ENCODE results near the gene RNF213. TPM values are rescaled to one million over a fixed set of nuclear protein-coding genes. Genes with fewer than 3 reads are reported as not detected.

RNF213 gene
- total RNA-seq, 4 donors from 2014 or later, result 57.8 to 197 (median 94.1) TPM

DNA sequence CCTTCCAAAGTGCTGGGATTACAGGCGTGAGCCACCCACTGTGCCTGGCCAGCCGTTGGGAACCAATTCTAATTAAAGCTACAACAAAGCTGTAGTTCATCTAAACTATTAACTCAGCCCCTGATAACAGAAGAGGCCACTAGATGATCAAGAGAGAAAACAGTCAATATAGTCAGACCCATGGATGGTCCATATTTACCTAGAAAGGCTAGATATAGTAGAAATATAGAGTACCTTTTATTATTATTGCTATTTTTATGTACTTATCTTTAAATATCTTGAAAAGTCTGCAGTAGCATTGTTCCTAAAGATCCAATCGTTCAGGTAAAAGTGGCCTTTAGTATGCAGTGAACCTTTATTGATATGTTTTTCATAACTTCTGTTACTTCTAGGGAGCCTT lies 43.2 kb downstream of the RNF213 start:
- 94% methylated on average over 3 of the region's 3 CpGs for WGBS
- TF ChIP-seq, protein P1, sequence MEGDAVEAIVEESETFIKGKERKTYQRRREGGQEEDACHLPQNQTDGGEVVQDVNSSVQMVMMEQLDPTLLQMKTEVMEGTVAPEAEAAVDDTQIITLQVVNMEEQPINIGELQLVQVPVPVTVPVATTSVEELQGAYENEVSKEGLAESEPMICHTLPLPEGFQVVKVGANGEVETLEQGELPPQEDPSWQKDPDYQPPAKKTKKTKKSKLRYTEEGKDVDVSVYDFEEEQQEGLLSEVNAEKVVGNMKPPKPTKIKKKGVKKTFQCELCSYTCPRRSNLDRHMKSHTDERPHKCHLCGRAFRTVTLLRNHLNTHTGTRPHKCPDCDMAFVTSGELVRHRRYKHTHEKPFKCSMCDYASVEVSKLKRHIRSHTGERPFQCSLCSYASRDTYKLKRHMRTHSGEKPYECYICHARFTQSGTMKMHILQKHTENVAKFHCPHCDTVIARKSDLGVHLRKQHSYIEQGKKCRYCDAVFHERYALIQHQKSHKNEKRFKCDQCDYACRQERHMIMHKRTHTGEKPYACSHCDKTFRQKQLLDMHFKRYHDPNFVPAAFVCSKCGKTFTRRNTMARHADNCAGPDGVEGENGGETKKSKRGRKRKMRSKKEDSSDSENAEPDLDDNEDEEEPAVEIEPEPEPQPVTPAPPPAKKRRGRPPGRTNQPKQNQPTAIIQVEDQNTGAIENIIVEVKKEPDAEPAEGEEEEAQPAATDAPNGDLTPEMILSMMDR (IDR thresholded peaks at IDR 0.05), result no peak
- no peak for TF ChIP-seq POLR2A (IDR thresholded peaks at IDR 0.05)
- TF ChIP-seq POLR2AphosphoS5 (IDR thresholded peaks at IDR 0.05), result no peak
- TF ChIP-seq EP300 (IDR thresholded peaks at IDR 0.05), result no peak
- Histone ChIP-seq H3K36me3 (peaks cover 100% of the 10 kb centered on the region), H3K27me3 (no peaks in the 10 kb centered on the region), H3K4me3 (no peak overlapping the region), H3K27ac (no peak overlapping the region), H3K4me1 (no peaks in the 10 kb centered on the region), H3K9me3 (no peaks in the 10 kb centered on the region)
- DNase-seq (ENCODE audit: low spot score in 2 of 2), result peak in 1 of 2 donors; percentile 41

DNA sequence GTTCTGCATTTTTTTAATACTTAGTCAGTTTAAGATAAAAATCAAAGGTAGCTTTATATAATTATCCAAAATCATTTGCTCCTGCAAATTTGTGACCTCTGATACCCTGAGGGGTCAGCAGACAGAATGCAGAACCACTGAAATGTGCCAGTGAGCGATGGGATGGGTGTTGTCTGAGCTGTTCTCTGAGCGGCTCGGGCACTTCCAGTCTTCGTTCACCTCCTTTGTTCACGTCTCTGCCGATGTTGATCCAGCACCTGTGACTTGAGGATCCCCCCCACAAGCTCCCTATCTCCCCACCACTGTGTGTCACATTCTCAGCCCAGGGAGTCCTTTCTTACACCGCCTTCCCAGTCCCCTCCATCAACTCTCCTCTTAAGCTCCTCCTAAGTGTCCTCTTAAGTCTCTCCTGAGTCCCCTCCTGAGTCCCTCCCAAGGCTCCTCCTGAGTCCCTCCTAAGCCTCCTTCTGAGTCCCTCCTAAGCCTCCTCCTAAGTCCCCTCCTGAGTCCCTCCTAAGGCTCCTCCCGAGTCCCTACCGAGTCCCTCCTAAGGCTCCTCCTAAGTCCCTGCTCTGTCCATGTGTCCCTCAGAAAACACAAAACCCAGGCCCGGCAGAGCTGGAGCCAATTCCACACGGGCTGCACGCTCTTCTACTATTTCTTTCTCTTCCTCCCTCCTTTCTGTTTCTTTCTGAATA lies 47.5 kb downstream of the RNF213 start:
- Histone ChIP-seq H3K27ac (no peak overlapping the region), H3K4me1 (no peaks in the 10 kb centered on the region), H3K27me3 (no peaks in the 10 kb centered on the region), H3K9me3 (no peaks in the 10 kb centered on the region), H3K4me3 (no peak overlapping the region), H3K36me3 (peaks cover 96% of the 10 kb centered on the region)
- 82% methylated on average over 12 of the region's 12 CpGs for WGBS
- TF ChIP-seq, protein P1 (IDR thresholded peaks at IDR 0.05), result no peak
- DNase-seq (ENCODE audit: low spot score in 2 of 2), result peak in 1 of 2 donors; percentile 22

DNA sequence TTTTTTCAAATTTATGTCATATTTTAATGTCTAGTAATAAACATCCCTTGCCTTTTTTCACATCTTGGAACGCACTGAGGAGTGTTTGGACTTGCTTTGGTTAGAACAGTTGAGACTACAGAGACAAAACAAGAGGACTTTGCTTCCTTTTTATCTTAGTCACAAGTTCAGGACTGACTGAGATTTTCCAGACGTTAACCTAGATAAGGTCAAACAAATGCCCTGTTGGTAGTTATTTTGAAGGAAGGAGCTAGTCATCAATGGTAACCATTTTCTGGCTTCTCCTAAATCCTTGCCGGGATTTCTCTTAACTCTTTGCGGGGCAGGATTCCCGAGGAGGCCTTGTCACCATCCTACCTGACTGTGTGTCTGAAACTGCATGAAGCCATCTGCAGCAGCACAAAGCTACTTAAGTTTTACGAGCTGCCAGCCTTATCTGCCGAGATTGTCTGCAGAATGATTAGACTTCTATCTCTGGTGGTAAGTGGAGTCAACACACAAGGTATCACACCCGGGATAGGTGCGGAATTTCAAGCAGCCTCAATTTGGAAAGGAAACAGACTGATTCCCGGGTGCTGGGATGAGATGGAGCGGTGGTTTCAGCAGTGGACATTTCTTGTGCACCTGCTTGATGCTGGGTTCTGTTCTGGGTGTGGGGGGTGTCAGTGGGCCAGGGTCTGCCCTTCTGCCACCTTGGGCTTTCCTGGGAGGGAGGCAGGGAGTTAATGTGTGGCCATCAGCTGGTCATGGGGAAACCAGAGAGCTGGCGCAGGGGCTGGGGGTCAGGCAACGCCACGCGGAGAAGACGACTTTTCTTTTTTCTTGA lies 48.3 kb downstream of the RNF213 start:
- TF ChIP-seq EP300 (IDR thresholded peaks at IDR 0.05) (no peak), POLR2AphosphoS5 (IDR thresholded peaks at IDR 0.05) (no peak), POLR2A (IDR thresholded peaks at IDR 0.05) (no peak)
- TF ChIP-seq, protein P1 (IDR thresholded peaks at IDR 0.05), result no peak
- no peaks in the 10 kb centered on the region for H3K9me3 ChIP-seq
- peaks cover 92% of the 10 kb centered on the region for H3K36me3 ChIP-seq
- DNase-seq (ENCODE audit: low spot score in 2 of 2), result peak in 1 of 2 donors; percentile 26
- H3K4me1 ChIP-seq, result no peaks in the 10 kb centered on the region
- 90% methylated on average over 16 of the region's 16 CpGs for WGBS
- H3K27ac ChIP-seq, result no peak overlapping the region
- H3K4me3 ChIP-seq, result no peak overlapping the region
- no peaks in the 10 kb centered on the region for H3K27me3 ChIP-seq

DNA sequence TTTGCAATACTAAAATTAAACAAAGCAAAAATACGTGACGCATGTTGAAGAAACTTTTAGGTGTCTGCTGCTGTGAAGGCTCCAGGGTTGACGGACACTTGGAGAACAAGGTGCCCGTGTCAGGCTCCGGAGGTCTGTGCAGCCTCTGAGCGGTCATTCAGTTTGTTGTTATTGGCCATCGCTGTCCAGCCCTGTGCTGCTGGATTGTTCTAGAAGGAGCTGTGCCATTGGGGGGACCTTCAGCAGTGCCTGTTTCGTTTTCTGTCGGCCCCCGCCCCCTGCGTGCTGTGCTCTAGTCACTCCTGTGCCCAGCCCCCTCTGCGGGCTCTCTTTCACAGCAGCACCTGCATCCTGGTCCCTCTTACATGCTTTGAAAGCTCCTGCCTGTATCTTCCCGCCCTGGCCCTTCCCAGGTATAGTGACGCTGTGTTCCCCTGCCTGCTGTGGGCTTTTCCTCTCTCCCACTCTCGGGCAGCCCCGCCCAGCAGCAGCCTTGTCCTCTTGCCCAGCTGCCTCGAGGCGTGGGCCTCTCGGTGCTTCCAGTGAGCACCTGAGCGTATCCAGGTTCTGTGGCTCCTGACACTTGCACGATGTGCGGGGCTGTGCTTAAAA lies 50.7 kb downstream of the RNF213 start:
- 96% methylated on average over 21 of the region's 22 CpGs for WGBS

More for the DNA sequence above, 50.7 kb downstream of the RNF213 start:
- Histone ChIP-seq H3K9me3 (no peaks in the 10 kb centered on the region), H3K27ac (no peak overlapping the region), H3K27me3 (no peaks in the 10 kb centered on the region), H3K36me3 (peaks cover 76% of the 10 kb centered on the region), H3K4me1 (no peaks in the 10 kb centered on the region), H3K4me3 (no peak overlapping the region)
- TF ChIP-seq POLR2A (IDR thresholded peaks at IDR 0.05) (no peak), EP300 (IDR thresholded peaks at IDR 0.05) (no peak), POLR2AphosphoS5 (IDR thresholded peaks at IDR 0.05) (no peak)
- TF ChIP-seq, protein P1 (IDR thresholded peaks at IDR 0.05), result no peak
- peak in 1 of 2 donors; percentile 44 for DNase-seq (ENCODE audit: low spot score in 2 of 2)
